Spleen (tissue), 7 donors: ENCODE data around the gene TRPV4.

Experiments used
- CTCF ChIP-seq, 11 experiments: fragments of 200-600 bp in 7 of 11; fragments of 450-650 bp in 4 of 11; sonication (generic) in 4 of 11; IDR thresholded peaks in 8 of 11; conservative IDR thresholded peaks in 3 of 11; 1 replicate in 7 of 11; 2 replicates in 4 of 11; pipeline versions ENCODE4 v1.4.0 to v1.8.0; 2016 to 2021; ENCODE audit warnings: antibody characterized with exemption in 11 of 11, inconsistent platforms in 4 of 11, mild to moderate bottlenecking in 1 of 11
- POLR2A ChIP-seq, 3 donors: fragments of 450-650 bp; IDR thresholded peaks; one replicate each; pipeline ENCODE4 v1.5.1; 2017; ENCODE audit warnings: antibody characterized with exemption in 3 of 3, mild to moderate bottlenecking in 1 of 3
- donor health status: DM: no; HTN: no; CAD: no; lungs with moderate emphysema.
- donor health status: DM: no; HTN: no; CAD: no.
- donor health status: DM: no; HTN: no; CAD: no.

- TF ChIP-seq CTCF (IDR thresholded peaks at IDR 0.05 in 8 of 11, conservative IDR thresholded peaks at IDR 0.05 in 3 of 11): no peak
- TF ChIP-seq POLR2A (IDR thresholded peaks at IDR 0.05): no peak
Observed at GRCh38 chr12:109842021-109842420, 8.8 kb upstream of the TRPV4 start.
